GM19351 (cell line): ENCODE results near the gene FNDC1.
"Not testable (repeated sequence)": the region's sequence is repeated elsewhere in the genome, so short reads cannot be mapped to it uniquely, and the experiment has no call there.

Experiments used
- ATAC-seq: cut with Tn5 transposase; IDR thresholded peaks from one replicate; pipeline ENCODE4 v1.9.1; 2021; ENCODE audit warnings: mild to moderate bottlenecking, moderate library complexity; ENCODE audit not compliant: unreplicated experiment

The FNDC1 gene

GRCh38 chr6:159169193-159169555, at the start of gene FNDC1:
Gene FNDC1, plus strand, starts transcription at chr6:159169400. Its CDS starts 197 bp downstream, at chr6:159169597.
- ATAC-seq = peak; percentile 58

- ATAC-seq = no peak
Observed at GRCh38 chr6:159119791-159120190, 49.4 kb upstream of the FNDC1 start.

- ATAC-seq = no peak
Observed at GRCh38 chr6:159121486-159121885, 47.7 kb upstream of the FNDC1 start.

- no peak for ATAC-seq
Observed at GRCh38 chr6:159122453-159122852, 46.7 kb upstream of the FNDC1 start.

GRCh38 chr6:159123831-159124230, 45.4 kb upstream of the FNDC1 start:
- ATAC-seq = not testable (repeated sequence)

GRCh38 chr6:159125014-159125609, 44.1 kb upstream of the FNDC1 start:
- no peak for ATAC-seq

- ATAC-seq = no peak
Observed at GRCh38 chr6:159125951-159126352, 43.2 kb upstream of the FNDC1 start.

GRCh38 chr6:159126590-159126989, 42.6 kb upstream of the FNDC1 start:
- ATAC-seq = peak; percentile 11

GRCh38 chr6:159127701-159128100, 41.5 kb upstream of the FNDC1 start:
- no peak for ATAC-seq

- ATAC-seq = no peak
Observed at GRCh38 chr6:159128978-159129377, 40.2 kb upstream of the FNDC1 start.

GRCh38 chr6:159130846-159131245, 38.4 kb upstream of the FNDC1 start:
- ATAC-seq = no peak

GRCh38 chr6:159131709-159132108, 37.5 kb upstream of the FNDC1 start:
- ATAC-seq = no peak

- no peak for ATAC-seq
Observed at GRCh38 chr6:159132664-159133063, 36.5 kb upstream of the FNDC1 start.

GRCh38 chr6:159134701-159135364, 34.4 kb upstream of the FNDC1 start:
- ATAC-seq = peak; percentile 79

GRCh38 chr6:159137676-159138075, 31.5 kb upstream of the FNDC1 start:
- ATAC-seq = no peak

GRCh38 chr6:159142531-159142930, 26.7 kb upstream of the FNDC1 start:
- ATAC-seq = no peak

- ATAC-seq = no peak
Observed at GRCh38 chr6:159148641-159149040, 20.6 kb upstream of the FNDC1 start.

GRCh38 chr6:159149641-159150040, 19.6 kb upstream of the FNDC1 start:
- no peak for ATAC-seq

GRCh38 chr6:159151266-159151855, 17.8 kb upstream of the FNDC1 start:
- peak; percentile 87 for ATAC-seq

- ATAC-seq = no peak
Observed at GRCh38 chr6:159152041-159152440, 17.2 kb upstream of the FNDC1 start.

GRCh38 chr6:159152782-159153181, 16.4 kb upstream of the FNDC1 start:
- no peak for ATAC-seq

- ATAC-seq = no peak
Observed at GRCh38 chr6:159155679-159156078, 13.5 kb upstream of the FNDC1 start.
